ENCODE data around the gene MZF1. TPM values are rescaled to one million over a fixed set of nuclear protein-coding genes. Genes with fewer than 3 reads are reported as not detected.
A peak's percentile ranks its signal among the peaks of the same experiment; 100 is the strongest.

Gene MZF1
- total and polyA plus RNA-seq, 10 of the 15 experiments (the other 5 are each of a cell fraction or from before 2014, with no cell fraction given), result 0.38 to 14.7 (median 7.2) TPM

GRCh38 chr19:58561373-58562121 is 11.6 kb downstream of the MZF1 start:
- CTCF ChIA-PET, result interaction anchor here (1.4 to 2.4 kb wide), 2 partner anchors 19 to 42 kb away, joined by 3 to 14 read pairs; partner anchors contain the start of gene ZBTB45
- Histone ChIP-seq H3K4me3 (no peak overlapping the region), H2AFZ (ENCODE audit: control insufficient read depth, low read depth, low read length) (no peak overlapping the region), H3K4me2 (ENCODE audit: control insufficient read depth, insufficient read depth) (peak overlapping the region; percentile 97), H3K9me3 (replicated peaks; ENCODE audit: control insufficient read depth, insufficient read depth, low read length) (no peaks in the 10 kb centered on the region), H3K9ac (ENCODE audit: control insufficient read depth, insufficient read depth, low read length) (no peak overlapping the region), H3K79me2 (ENCODE audit: control insufficient read depth, insufficient read depth, low read length) (peaks cover 19% of the 10 kb centered on the region), H3K27ac (ENCODE audit: control insufficient read depth, insufficient read depth) (no peak overlapping the region), H3K27me3 (replicated peaks in 1 of 2; ENCODE audit: control insufficient read depth in 2 of 2, insufficient read depth in 2 of 2, low read length in 1 of 2) (no peaks in the 10 kb centered on the region), H3K36me3 (ENCODE audit: control insufficient read depth in 2 of 2, insufficient read depth in 2 of 2, low read length in 1 of 2) (no peaks in the 10 kb centered on the region; a peak in 3 of 4 replicates), H3K4me1 (ENCODE audit: control insufficient read depth, insufficient read depth, low read length) (peaks cover 35% of the 10 kb centered on the region), H4K20me1 (ENCODE audit: control insufficient read depth, insufficient read depth) (no peaks in the 10 kb centered on the region)
- BruUV-seq (replicated peaks), result no TSS peak
- intact Hi-C loops (cut with micrococcal nuclease; ENCODE audit: unreplicated experiment) (no loop called here), in situ Hi-C loops (cut with MboI) (no loop called here)
- RAD21 ChIA-PET (ENCODE audit: unreplicated experiment), result no interaction called here
- no peak for FAIRE-seq
- DNase-seq (ENCODE audit: low read depth, low spot score), result no peak
- POLR2A ChIA-PET, result interaction anchor here (1.0 to 4.7 kb wide), 6 partner anchors 8 to 199 kb away, joined by 3 to 46 read pairs (median 4); partner anchors contain the start of genes MZF1, ZBTB45 and ZNF497
- TF ChIP-seq RFX5 (IDR thresholded peaks at IDR 0.05; ENCODE audit: low read depth, low read length) (no peak), IKZF2 (IDR thresholded peaks at IDR 0.05) (no peak), SP1 (IDR thresholded peaks at IDR 0.05; ENCODE audit: low read depth, low read length) (no peak), NR2C2 (IDR thresholded peaks at IDR 0.05; ENCODE audit: borderline replicate concordance, control insufficient read depth, insufficient read length, low read depth) (no peak), FOS (IDR thresholded peaks at IDR 0.05; ENCODE audit: borderline replicate concordance, extremely low read depth, insufficient read length) (no peak)
- no peak for ATAC-seq
- SMC1A ChIA-PET (ENCODE audit: uncharacterized antibody, unreplicated experiment), result interaction anchor here (0.8 to 1.3 kb wide), 3 partner anchors 10 to 42 kb away, joined by 3 to 5 read pairs (median 3); partner anchors contain the start of gene ZBTB45
- WGBS (ENCODE audit: insufficient coverage, insufficient replicate concordance, low lambda C conversion rate, missing lambda C conversion rate), result 85% methylated on average over 16 of the region's 16 CpGs

- Histone ChIP-seq H2AFZ (ENCODE audit: control insufficient read depth, low read depth, low read length) (no peak overlapping the region), H3K9ac (ENCODE audit: control insufficient read depth, insufficient read depth, low read length) (no peak overlapping the region), H4K20me1 (ENCODE audit: control insufficient read depth, insufficient read depth) (no peaks in the 10 kb centered on the region), H3K27me3 (replicated peaks in 1 of 2; ENCODE audit: control insufficient read depth in 2 of 2, insufficient read depth in 2 of 2, low read length in 1 of 2) (no peaks in the 10 kb centered on the region), H3K36me3 (ENCODE audit: control insufficient read depth in 2 of 2, insufficient read depth in 2 of 2, low read length in 1 of 2) (peaks cover 5% of the 10 kb centered on the region in 2 experiments; a peak in 3 of 4 replicates), H3K4me1 (ENCODE audit: control insufficient read depth, insufficient read depth, low read length) (peaks cover 40% of the 10 kb centered on the region), H3K4me2 (ENCODE audit: control insufficient read depth, insufficient read depth) (no peak overlapping the region), H3K4me3 (no peak overlapping the region), H3K27ac (ENCODE audit: control insufficient read depth, insufficient read depth) (no peak overlapping the region), H3K79me2 (ENCODE audit: control insufficient read depth, insufficient read depth, low read length) (peaks cover 25% of the 10 kb centered on the region), H3K9me3 (replicated peaks; ENCODE audit: control insufficient read depth, insufficient read depth, low read length) (no peaks in the 10 kb centered on the region)
- POLR2A ChIA-PET, result interaction anchor here (0.5 to 4.7 kb wide), 8 partner anchors 7 to 212 kb away, joined by 3 to 46 read pairs (median 4); partner anchors contain the start of genes MZF1, ZBTB45 and ZNF497
- TF ChIP-seq ZNF622 (IDR thresholded peaks at IDR 0.05) (no peak), POLR2A (IDR thresholded peaks at IDR 0.05; ENCODE audit: low read depth, low read length) (0 out of 2 replicates have a peak, but pooled peaks have one; percentile 5)
- RAD21 ChIA-PET (ENCODE audit: unreplicated experiment), result no interaction called here
- no peak for DNase-seq (ENCODE audit: low read depth, low spot score)
- BruUV-seq (replicated peaks), result no TSS peak
- no peak for FAIRE-seq
- CTCF ChIA-PET, result interaction anchor here (1.4 to 2.4 kb wide), 2 partner anchors 20 to 41 kb away, joined by 3 to 14 read pairs; partner anchors contain the start of gene ZBTB45
- no peak for ATAC-seq
- SMC1A ChIA-PET (ENCODE audit: uncharacterized antibody, unreplicated experiment), result interaction anchor here (0.8 to 1.3 kb wide), 2 partner anchors 11 to 41 kb away, joined by 3 to 5 read pairs; partner anchors contain the start of gene ZBTB45
- intact Hi-C loops (cut with micrococcal nuclease; ENCODE audit: unreplicated experiment) (no loop called here), in situ Hi-C loops (cut with MboI) (no loop called here)
Observed at GRCh38 chr19:58560921-58561320, 12.2 kb downstream of the MZF1 start.
